GM21528 (cell line): ENCODE measurements around the gene HDAC7.
A peak's percentile ranks its signal among the peaks of the same experiment; 100 is the strongest.
"Not testable (repeated sequence)": the region's sequence is repeated elsewhere in the genome, so short reads cannot be mapped to it uniquely, and the experiment has no call there.

Source experiments
- ATAC-seq: cut with Tn5 transposase; IDR thresholded peaks from one replicate; pipeline ENCODE4 v1.9.1; 2021; ENCODE audit warnings: mild to moderate bottlenecking, moderate library complexity; ENCODE audit not compliant: unreplicated experiment, low FRiP score

HDAC7 gene

DNA sequence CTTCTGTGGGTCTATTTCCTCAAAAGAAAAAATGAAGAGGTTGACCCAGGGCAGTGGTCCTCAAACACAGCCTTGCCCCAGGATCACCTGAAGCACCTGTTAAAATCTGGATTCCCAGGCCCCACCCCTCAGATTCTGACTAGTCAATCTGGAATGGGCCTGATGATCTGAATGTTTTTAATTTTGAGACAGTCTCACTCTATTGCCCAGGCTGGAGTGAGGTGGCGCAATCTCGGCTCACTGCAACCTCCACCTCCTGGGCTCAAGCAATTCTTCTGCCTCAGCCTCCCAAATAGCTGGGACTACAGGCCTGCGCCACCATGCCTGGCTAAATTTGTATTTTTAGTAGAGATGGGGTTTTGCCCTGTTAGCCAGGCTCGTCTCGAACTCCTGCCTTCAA is 4.3 kb downstream of the HDAC7 start:
- not testable (repeated sequence) for ATAC-seq

GRCh38 chr12:47814539-47815170 is 5.0 kb downstream of the HDAC7 start:
- no peak for ATAC-seq

DNA sequence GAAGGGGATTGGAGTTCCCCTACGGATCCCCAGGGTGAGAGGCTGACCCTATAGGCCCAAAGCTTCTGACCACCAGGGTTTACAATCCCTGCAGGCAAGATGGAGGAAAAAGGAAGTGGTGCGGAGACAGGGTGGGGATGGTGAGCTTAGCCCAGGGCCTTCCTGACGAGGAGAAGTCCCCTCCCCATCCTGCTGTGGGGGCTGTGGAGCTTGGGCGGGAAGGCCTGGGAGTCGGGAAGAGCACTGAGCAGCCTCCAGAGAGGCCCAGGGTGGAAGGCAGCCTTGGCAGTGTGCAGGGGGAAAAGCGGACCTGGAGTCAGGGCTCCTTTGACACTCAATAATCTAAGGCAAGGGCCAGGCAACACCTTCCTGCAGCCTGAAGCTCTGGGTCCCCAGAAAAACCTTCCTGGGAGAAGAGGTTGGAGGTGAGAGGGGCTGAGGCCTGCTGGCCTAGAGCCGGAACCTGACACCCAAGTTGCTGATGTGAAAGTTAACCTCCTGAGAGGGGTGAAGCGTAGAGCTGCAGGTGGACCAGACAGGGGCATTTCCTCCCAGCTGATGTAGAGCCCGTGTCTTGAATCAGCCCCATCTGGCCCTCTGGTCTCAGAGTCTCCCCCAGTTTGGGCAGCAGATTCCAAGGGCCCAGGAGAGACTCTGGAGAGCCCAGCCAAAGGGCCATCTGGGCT is 6.0 kb downstream of the HDAC7 start:
- peak; percentile 12 for ATAC-seq

GRCh38 chr12:47812797-47813510 is 6.7 kb downstream of the HDAC7 start:
- peak; percentile 59 for ATAC-seq

DNA sequence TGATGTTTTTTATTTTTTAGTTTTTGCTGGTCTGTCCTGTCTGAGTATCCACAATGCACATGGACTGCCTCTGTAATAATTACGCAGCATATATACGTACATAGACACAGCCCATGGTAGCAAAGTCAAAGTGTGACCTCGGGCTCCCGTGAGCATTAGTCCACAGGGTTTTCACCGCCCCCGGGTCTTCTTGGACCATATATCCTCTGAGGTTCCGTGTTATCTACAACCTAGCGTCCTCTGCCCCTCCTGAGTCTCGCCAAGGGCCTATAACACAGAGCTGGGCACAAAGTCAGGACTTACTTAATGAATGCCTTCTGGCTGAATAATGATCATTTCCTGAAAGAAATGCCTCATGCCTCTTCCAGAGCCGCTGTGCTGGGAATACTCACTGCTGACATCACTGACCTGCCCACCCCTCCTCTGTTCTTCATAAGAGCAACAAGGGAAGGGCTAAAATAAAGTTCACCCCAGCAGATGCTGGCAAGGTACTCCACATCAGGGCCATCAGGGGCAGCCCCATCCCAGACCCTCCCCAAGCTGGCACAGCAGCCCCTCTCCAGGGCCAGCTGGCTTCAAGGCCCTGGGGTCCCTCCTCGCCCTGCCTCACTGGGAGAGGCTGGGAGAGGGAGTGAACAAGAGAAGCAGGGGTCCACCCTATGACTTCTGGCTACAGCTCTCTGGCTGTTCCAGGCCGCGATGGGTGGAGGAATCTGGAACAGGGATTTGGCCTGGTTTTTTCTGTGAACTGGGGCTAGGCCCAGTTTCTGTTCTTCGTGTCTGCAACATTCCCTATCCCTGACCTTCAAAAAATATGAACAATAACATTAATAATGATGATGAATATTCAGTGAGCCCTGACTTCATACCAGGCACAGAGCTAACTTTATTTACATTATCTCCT is 7.9 kb downstream of the HDAC7 start:
- ATAC-seq = no peak

- ATAC-seq = no peak
These were observed 8.7 kb downstream of the HDAC7 start for GRCh38 chr12:47811072-47811396.

DNA sequence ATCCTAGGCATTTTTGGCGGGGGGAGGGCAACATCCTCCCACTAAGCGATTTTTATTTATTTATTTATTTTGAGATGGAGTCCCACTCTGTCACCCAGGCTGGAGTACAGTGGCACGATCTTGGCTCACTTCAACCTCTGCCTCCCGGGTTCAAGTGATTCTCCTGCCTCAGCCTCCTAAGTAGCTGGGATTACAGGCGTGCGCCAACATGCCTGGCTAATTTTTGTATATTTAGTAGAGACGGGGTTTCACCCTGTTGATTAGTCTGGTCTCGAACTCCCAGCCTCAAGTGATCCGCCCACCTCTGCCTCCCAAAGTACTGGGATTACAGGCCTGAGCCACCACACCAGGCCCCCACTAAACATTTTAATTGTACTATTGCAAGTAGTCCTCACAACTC is 10.2 kb downstream of the HDAC7 start:
- not testable (repeated sequence) for ATAC-seq

- no peak for ATAC-seq
These were observed 10.9 kb downstream of the HDAC7 start for GRCh38 chr12:47808574-47809365.

DNA sequence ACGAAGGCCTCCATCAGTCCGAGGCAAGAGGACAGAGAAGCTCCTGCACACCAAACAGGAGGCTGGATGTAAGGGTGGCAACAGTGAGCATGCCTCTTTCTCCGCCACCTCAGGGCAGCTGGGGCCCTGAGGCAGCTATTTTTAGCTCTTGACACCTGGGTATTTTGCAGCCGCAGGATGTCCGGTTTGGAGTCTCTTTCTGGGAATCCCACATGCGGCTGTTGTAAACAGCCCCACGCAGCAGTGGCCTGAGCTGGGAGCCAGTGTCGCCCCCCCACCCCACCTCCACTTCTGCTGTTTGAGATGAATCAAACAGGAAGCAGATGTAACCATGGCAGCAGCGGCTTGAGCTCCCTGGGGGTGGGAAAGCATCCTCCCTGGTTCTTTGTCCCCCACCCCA is 11.7 kb downstream of the HDAC7 start:
- ATAC-seq = no peak

DNA sequence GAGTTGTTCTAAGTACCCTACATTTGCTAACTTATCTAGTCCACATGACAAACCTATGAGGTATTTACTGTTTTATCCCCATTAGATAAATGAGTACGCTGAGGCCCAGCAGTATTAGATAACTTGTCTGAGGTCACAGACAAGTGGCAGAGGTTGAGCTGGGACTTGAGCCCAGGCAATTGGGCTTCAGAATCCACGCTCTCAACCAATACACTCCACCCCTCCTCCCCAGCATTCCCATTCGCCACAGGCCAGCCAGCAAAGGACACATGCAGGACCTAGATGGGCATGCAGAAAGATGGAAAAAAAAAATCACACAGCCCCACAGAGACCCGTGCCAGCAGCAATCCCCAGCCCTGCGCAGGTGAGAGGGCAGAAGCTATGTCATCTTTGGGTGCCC is 12.4 kb downstream of the HDAC7 start:
- no peak for ATAC-seq

DNA sequence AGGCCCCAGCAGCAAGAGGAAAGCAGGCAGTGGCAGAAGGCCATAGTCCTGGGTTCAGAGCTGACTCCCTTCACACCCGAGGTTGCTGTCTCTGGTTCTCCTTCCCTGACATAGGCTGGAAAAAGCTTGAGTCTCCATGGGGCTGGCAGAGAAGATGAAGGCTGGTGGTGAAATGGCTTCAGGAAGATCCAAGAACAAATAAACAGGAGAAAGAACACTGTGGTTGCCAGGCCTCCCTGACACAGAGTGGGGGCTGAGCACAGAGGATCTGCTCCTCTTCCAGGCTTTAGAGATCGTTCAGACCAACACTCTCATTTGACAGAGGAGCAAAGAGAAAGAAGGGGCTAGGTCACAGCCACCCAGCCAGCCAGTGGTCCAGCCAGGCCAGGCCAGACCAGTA is 14.3 kb downstream of the HDAC7 start:
- ATAC-seq = no peak

DNA sequence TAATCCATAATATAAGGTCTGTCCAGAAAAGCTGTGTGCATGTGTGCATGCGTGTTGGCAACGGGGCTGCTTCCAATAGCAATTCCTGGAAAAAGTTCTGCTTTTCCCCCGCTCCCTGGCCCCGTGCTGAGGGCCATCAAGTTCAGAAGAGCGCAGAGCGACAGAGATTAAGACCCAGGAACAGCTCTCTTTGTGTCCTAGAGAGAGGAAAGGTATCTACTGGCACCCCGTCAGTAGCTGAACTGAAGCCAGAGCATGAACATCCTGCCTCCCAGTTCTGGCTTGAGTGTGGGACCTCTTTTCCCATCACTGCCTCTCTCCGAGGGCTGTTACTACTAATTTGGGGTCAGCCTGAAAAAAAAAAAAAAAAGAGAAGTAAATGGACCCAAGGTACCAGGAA is 15.5 kb downstream of the HDAC7 start:
- no peak for ATAC-seq

DNA sequence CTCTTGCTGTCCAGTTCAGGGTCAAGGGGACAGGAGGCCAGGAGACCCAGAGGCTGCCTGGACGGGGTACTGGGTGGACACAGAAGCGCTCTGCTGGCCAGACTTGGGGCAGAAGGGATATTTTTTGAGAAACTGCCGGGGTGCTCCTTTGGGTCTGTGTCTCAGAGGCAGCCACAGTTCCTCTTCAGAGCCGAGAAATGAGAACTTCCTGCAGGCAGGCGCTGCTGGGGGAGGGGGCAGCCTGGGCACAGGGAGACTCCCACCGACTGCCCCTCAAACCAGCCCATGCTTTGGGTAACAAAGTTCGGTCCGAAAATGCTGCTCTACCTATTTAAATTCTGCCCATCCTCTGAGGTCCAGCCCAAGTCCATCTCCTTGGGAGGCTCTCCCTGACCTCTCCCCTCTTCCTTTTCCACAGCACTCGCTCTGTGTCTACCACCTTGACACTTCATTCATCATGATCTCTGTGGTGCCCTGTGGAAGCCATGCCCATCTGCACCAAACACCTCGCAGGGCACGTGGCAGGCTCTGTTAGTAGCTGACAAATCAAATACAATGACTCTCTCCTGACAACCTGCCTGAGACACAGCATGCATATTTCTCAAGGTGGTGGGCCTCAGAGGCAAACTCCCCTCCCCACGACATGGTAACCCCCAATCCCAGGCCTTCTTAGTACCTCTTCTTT is 16.4 kb downstream of the HDAC7 start:
- no peak for ATAC-seq

DNA sequence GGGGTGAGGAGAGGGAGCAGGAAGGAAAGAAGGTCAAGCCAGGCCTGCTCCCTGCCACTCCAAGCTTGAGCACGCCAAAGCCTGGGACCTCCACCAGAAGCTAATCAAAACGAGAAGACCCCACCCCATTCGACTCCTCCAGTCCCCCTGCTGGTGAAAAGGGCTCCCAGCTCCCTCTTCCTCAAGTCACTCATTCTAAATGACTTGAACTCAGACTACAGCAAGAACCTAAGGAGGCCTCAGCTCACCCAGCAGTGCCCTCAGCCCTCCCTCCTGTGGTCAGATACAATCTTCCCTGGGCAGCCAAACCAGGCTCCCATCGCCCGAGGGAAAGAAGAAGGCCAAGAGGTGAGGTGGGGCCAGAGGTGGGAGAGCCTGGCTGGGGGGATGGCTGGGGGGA is 17.4 kb downstream of the HDAC7 start:
- ATAC-seq = no peak

DNA sequence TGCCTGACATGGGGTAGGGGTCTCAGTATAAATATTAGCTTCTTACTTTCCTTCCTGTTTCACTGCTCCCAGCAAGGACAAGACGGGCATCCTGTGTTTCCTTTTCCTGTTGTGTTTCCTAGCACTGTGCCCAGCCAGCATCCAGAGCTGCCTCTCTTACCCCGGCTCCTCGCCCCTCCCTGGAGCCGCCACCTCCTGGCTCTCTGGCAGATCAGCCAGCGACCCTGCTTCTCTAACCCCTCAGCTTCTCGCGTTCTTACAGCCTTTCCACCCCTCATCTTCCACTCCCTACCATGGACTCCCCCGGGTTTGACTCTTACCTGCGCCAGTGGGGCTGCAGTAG is 17.8 kb downstream of the HDAC7 start:
- no peak for ATAC-seq

DNA sequence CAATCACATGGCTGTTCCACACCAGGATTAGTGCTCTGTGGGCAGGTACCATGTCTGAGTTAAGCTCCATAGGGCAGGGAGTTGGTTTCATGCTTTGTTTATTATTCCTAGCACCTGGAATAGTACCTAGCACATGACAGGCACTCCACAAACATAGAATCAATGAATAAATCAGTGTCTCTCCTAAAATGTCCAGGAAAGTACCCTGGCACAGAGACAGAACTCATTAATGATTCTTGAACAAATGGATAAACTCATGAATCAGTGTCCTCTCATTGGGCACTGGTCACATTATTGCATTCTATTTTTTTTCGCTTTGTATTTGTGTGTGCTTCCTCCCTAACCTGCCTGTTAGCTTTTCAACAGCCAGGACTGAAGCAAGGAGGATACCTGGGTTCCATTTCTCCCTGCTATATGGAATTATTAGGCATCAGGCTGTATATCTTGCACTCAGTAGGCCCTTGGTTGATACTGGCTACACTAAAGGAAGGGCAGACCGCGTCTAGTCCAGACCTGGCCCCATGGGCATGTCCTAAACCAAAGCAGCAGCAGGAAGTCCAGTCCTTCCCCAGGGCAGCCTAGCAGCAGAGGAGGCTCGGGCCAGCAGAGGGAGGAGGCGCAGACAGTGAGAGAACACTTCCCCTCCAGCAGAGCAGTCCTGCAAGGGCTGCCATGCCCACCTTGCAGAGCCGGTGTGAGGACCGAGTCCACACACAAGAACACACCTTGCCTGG is 18.4 kb downstream of the HDAC7 start:
- no peak for ATAC-seq

GRCh38 chr12:47800582-47800981 is 19.1 kb downstream of the HDAC7 start:
- no peak for ATAC-seq

- ATAC-seq = no peak
These were observed 20.2 kb downstream of the HDAC7 start for GRCh38 chr12:47799357-47799955.
